AG09309 (cell line): ENCODE measurements around the gene VSIG2.

Experiments
- DNase-seq: peaks from one replicate; pipeline ENCODE4 v3.0.0-alpha.2; 2010; ENCODE audit warnings: low read depth
- H3K4me3 ChIP-seq: 2 replicates; pipeline ENCODE4 v1.5.1; 2011; ENCODE audit warnings: mild to moderate bottlenecking, low read depth, low read length, moderate library complexity; ENCODE audit not compliant: control insufficient read depth
- TF ChIP-seq, protein P1 (sequence below): IDR thresholded peaks from 2 replicates; pipeline ENCODE4 v1.5.1; 2011; ENCODE audit warnings: mild to moderate bottlenecking, low read depth, low read length, inconsistent platforms; ENCODE audit not compliant: insufficient read depth, control insufficient read depth; ENCODE audit errors: missing control alignments

Gene VSIG2

GRCh38 chr11:124751741-124752470 lies at the start of gene VSIG2:
TSS of gene VSIG2 (minus strand) at chr11:124752255. CDS start at chr11:124752137, 118 bp downstream.
- TF ChIP-seq, protein P1, sequence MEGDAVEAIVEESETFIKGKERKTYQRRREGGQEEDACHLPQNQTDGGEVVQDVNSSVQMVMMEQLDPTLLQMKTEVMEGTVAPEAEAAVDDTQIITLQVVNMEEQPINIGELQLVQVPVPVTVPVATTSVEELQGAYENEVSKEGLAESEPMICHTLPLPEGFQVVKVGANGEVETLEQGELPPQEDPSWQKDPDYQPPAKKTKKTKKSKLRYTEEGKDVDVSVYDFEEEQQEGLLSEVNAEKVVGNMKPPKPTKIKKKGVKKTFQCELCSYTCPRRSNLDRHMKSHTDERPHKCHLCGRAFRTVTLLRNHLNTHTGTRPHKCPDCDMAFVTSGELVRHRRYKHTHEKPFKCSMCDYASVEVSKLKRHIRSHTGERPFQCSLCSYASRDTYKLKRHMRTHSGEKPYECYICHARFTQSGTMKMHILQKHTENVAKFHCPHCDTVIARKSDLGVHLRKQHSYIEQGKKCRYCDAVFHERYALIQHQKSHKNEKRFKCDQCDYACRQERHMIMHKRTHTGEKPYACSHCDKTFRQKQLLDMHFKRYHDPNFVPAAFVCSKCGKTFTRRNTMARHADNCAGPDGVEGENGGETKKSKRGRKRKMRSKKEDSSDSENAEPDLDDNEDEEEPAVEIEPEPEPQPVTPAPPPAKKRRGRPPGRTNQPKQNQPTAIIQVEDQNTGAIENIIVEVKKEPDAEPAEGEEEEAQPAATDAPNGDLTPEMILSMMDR = no peak
- H3K4me3 ChIP-seq = no peak within 1 kb of the TSS
- no peak for DNase-seq

DNA sequence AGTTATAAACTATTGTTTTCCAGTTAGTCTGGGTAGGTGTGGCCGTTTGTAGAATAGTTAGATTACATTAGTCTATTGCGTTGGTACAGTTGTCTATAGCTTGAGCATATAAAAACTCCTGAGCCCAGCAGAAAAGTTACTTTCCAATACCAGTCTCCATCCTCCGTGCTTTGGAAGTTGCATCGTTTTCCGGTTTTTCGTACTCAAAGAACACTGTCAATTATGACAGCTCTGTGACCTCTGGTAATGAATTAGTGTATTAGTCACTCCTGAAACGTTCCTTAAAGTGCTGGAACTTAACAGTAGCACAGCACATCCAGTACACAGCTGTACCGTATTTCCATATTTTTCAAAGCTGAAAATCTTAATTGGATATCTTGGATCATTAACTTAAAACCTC lies 49.0 kb upstream of the VSIG2 start:
- DNase-seq = no peak
- H3K4me3 ChIP-seq = peak overlapping the region; percentile 76
- TF ChIP-seq, protein P1 = no peak

GRCh38 chr11:124800226-124800929 lies 48.3 kb upstream of the VSIG2 start, which contains the start of gene MSANTD2:
TSS of gene MSANTD2 (minus strand) at chr11:124800406. CDS start at chr11:124800380, 26 bp downstream.
- H3K4me3 ChIP-seq = peak within 1 kb of the TSS; percentile 76
- TF ChIP-seq, protein P1 = no peak
- no peak for DNase-seq

- DNase-seq = no peak
- peak overlapping the region; percentile 76 for H3K4me3 ChIP-seq
- TF ChIP-seq, protein P1 = no peak
Observed at GRCh38 chr11:124799348-124800225, 47.5 kb upstream of the VSIG2 start.

DNA sequence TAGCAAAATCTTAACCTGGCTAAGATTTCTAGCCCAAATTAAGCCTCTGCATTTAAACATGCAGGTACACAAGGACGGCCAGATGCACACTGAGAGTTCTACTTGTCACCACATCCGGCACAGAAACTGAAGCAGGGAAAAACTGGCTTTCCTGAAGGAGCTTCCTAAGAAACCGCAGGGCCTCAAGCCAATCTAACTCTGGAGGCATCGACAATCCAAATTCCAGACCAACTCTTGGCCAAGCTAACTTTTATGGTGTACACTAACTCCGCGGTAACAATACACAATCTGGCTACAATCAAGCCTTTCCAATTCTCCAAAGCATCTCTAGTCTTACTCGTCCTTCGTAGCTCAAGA lies 46.9 kb upstream of the VSIG2 start:
- TF ChIP-seq, protein P1 = no peak
- H3K4me3 ChIP-seq = peak overlapping the region; percentile 76
- peak; percentile 52 for DNase-seq

- TF ChIP-seq, protein P1 = no peak
- DNase-seq = no peak
- no peak overlapping the region for H3K4me3 ChIP-seq
Observed at GRCh38 chr11:124796312-124796711, 44.3 kb upstream of the VSIG2 start.
